Stomach smooth muscle (tissue), 2 donors: Measurements from ENCODE around the gene GPRIN1.

ENCODE experiments used
- H3K27ac ChIP-seq: one replicate; pipeline ENCODE4 v1.7.0; 2013; ENCODE audit warnings: mild to moderate bottlenecking, low read length, inconsistent platforms
- H3K27me3 ChIP-seq, 2 donors: one replicate each; pipeline ENCODE4 v1.7.0; 2013; ENCODE audit warnings: low read length in 2 of 2; ENCODE audit not compliant: insufficient read depth in 2 of 2, control insufficient read depth in 1 of 2
- H3K36me3 ChIP-seq, 2 donors: one replicate each; pipeline ENCODE4 v1.7.0; 2013; ENCODE audit warnings: low read length in 2 of 2; ENCODE audit not compliant: control insufficient read depth in 2 of 2, insufficient read depth in 2 of 2
- H3K4me1 ChIP-seq: one replicate; pipeline ENCODE4 v1.7.0; 2013; ENCODE audit warnings: low read length; ENCODE audit not compliant: control insufficient read depth, insufficient read depth
- H3K4me3 ChIP-seq, 2 donors: one replicate each; pipeline ENCODE4 v1.7.0; 2013; ENCODE audit warnings: low read length in 2 of 2
- H3K9ac ChIP-seq, 2 donors: one replicate each; pipeline ENCODE4 v1.7.0; 2013; ENCODE audit warnings: low read length in 2 of 2, mild to moderate bottlenecking in 1 of 2
- H3K9me3 ChIP-seq, 2 donors: one replicate each; pipeline ENCODE4 v1.7.0; 2013; ENCODE audit warnings: low read length in 2 of 2; ENCODE audit not compliant: control insufficient read depth in 2 of 2
- donor health status: healthy.
- donor health status: Pancreatic carcinoma.

Gene GPRIN1

DNA sequence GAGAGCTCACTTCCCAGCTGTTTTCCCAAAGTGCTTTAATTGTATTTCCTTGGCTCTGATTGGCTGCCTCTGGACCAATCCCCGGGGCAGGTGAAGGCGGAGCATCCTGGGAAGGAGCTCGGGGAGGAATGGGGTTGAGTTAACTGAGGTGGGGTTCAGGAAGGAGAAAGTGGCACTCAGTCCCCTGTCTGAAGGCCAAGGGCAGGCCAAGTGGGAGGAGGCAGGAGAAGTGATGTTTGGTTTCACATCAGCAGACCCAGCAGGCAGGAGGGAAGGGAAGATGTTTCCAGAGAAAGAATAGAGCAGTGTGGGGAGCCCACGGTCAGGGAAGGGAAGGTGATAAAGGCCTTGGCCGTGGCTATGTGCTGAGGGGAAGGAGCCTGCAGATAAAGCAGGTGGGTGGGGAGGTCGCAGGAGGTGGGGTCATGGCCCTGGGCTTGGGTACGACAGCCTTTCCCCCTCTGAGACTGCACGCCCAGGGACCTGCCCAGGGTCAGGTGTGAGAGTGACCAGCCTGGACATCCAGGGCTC lies 40.5 kb upstream of the GPRIN1 start:
- Histone ChIP-seq H3K36me3 (peaks cover 11 to 15% of the 10 kb centered on the region in 2 donors), H3K4me3 (no peak overlapping the region), H3K27ac (no peak overlapping the region), H3K27me3 (no peaks in the 10 kb centered on the region), H3K9me3 (no peaks in the 10 kb centered on the region), H3K9ac (no peak overlapping the region), H3K4me1 (peaks cover 19% of the 10 kb centered on the region)

DNA sequence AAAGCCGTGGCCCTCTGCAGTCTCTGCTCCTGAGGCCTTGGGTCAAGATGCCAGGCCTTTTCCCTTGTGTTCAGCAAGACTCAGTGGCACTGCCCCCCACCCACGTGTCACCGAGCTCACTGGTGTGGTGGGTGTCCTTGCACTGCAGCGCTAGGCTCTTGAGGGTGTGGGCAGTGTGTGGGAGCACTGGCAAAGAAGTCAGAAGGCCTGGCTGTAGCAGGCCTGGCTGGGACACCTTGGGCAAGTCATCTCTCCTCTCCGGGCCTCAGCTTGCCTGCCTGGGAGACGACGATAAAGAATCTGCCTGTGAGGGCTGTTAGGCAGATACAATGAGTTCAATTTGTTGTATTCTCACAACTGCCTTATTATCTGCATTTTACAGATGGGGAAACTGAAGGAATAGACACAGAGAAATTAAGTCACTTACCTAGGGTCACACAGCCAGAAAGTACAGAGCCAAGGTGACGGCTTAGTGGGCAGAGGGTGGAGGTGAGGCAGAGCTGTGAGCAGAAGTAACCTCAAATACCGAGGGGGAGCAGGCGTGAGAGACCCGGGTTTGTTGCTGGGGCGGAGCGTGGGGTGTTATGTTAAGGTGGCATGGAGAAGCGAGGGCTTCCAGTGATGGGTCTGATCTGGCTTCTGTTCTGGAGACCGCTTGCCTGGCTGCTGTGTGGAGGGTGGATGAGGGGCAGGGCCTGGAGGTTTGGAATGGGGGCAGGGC lies 38.7 kb upstream of the GPRIN1 start:
- H3K9ac ChIP-seq = peak overlapping the region; percentile 88 to 94
- peak overlapping the region; percentile 87 to 90 for H3K4me3 ChIP-seq
- no peaks in the 10 kb centered on the region for H3K27me3 ChIP-seq
- peaks cover 6 to 10% of the 10 kb centered on the region in 2 donors for H3K36me3 ChIP-seq
- no peaks in the 10 kb centered on the region for H3K9me3 ChIP-seq
- H3K27ac ChIP-seq = no peak overlapping the region
- H3K4me1 ChIP-seq = peaks cover 19% of the 10 kb centered on the region

DNA sequence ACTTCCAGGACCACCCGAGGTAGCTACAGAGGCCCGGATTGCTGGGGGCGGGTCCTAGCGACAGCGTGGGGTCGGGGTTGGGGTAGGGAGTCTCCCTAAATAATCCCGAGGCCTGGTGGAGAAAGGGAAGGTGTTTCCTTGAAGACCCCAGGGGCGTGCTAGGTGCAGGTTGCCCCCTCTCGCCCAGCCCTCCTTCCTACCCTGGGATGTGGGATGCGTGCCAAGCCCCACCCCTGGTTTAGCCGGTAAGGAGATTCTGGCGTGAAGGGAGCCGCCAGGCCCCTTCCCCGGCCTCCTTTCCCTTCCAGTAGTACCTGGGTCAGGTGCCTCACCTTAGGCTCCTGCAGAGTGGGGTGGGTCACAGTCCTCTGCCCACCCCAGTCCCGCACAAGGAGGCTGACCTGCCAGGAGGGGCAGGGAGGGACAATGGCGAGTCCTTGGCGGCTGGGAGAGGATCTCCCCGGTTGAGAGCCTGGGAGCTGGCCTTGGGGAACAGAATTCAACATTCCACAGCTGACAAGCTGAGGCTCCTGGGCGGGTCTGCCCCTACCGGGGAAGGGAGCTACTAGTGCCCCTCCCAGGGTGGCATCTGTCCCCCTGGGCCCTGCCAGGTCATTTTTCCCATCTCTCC lies 38.0 kb upstream of the GPRIN1 start:
- H3K4me3 ChIP-seq = peak overlapping the region; percentile 87 to 90
- H3K27ac ChIP-seq = peak overlapping the region; percentile 41
- peaks cover 4 to 5% of the 10 kb centered on the region in 2 donors for H3K36me3 ChIP-seq
- no peaks in the 10 kb centered on the region for H3K9me3 ChIP-seq
- peak overlapping the region; percentile 88 to 94 for H3K9ac ChIP-seq
- H3K4me1 ChIP-seq = peaks cover 19% of the 10 kb centered on the region
- no peaks in the 10 kb centered on the region for H3K27me3 ChIP-seq

DNA sequence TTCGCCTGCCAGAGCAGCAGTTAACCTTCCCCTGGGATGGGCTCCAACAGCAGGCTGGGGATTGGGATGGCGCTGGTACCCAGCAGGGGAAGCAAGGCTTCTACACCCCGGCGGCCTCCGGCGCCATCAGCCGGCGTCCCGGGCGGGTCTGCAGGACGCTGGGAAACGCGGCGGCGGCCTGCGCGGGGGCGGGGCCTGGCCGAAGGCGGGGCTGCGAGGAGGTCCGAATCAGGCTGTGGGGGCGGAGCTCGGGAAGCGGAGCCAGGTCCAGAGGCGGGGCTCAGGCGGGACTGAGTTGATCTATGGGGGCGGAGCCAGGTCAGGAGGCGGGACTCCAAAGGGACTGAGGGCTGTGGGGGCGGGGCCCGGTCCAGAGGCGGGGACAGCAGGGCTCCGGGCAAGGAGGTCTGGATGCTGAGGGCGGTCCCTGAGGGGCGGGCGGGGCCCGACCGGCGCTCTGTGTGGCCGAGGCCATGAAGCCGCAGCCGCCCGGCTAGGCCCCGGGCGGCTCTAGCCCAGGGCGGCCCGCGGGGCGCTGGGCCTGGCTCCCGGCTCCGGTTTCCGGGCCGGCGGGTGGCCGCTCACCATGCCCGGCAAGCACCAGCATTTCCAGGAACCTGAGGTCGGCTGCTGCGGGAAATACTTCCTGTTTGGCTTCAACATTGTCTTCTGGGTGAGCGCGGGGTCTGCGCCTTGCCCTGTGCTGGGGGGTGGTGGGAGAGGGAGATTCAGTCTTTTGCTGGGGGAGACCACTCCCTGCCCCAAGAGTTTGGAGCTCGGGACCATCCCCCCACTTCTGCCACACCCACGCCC lies 37.3 kb upstream of the GPRIN1 start, which contains the start of gene TSPAN17:
TSS of gene TSPAN17 (plus strand) at position 455 of the 813 bp plus-strand sequence. CDS start at position 587, 132 bp downstream.
- H3K27ac ChIP-seq = peak within 1 kb of the TSS; percentile 64
- peaks cover 19% of the 10 kb centered on the region for H3K4me1 ChIP-seq
- H3K9ac ChIP-seq = peak within 1 kb of the TSS; percentile 88 to 94
- no peaks in the 10 kb centered on the region for H3K9me3 ChIP-seq
- H3K4me3 ChIP-seq = peak within 1 kb of the TSS; percentile 87 to 90
- no peaks in the 10 kb centered on the region for H3K36me3 ChIP-seq
- no peaks in the 10 kb centered on the region for H3K27me3 ChIP-seq

DNA sequence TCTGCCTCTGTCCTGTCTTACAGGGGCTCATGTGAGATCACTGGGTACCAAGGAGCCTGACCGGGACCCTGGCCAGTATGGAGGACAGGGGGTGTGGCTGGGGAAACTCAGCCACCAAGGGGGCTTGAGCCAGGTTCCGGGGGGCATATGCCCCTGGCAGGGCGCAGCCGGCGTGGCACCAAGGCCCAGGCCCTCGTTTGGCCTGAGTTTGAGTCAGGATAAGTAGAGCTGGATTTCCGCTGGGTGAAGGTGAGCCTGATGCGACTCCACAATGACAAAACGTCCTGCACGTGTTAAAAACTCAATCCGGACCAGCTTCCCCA lies 36.7 kb upstream of the GPRIN1 start:
- Histone ChIP-seq H3K9ac (peak overlapping the region; percentile 76 to 84), H3K4me3 (peak overlapping the region; percentile 75 to 87), H3K27me3 (no peaks in the 10 kb centered on the region), H3K9me3 (no peaks in the 10 kb centered on the region), H3K27ac (peak overlapping the region; percentile 64), H3K36me3 (no peaks in the 10 kb centered on the region), H3K4me1 (peaks cover 19% of the 10 kb centered on the region)

DNA sequence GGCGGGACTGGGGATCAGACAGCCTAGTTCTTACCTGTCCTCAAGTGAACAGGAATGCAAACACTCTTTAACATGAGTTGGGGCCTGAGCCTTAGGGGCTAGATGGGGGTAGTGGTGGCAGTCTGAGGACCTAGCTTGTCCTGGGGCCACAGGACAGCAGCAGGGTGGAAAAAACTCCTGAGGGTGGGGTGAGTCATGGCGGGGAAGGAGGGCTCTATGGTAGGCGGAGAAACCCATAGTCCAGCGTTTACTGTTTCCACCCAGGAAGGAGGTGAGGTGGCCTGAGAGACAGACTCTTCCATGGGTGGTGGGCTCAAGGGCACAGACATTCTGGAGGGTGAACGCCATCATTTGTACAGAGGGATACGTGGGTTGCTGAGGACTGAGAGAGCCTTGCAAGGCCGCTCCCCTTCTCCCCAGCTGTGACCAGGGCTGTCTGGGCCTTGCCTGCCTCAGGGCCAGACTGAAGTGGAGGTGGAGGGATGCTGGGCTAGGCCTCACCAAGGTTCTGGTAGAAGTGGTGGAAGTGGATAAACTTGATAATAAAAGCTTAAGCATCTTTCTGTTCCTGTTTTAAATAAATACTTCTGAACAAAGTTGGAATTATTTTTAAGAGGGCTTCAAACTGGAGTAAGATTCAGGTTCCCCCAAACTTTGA lies 36.2 kb upstream of the GPRIN1 start:
- Histone ChIP-seq H3K9me3 (no peaks in the 10 kb centered on the region), H3K27me3 (no peaks in the 10 kb centered on the region), H3K4me1 (peaks cover 19% of the 10 kb centered on the region), H3K4me3 (peak overlapping the region in 1 of 2 donors; percentile 87), H3K36me3 (no peaks in the 10 kb centered on the region), H3K9ac (peak overlapping the region; percentile 76 to 84), H3K27ac (peak overlapping the region; percentile 64)

- Histone ChIP-seq H3K4me3 (no peak overlapping the region), H3K36me3 (no peaks in the 10 kb centered on the region), H3K9ac (no peak overlapping the region), H3K9me3 (no peaks in the 10 kb centered on the region), H3K27ac (no peak overlapping the region), H3K27me3 (no peaks in the 10 kb centered on the region), H3K4me1 (peaks cover 19% of the 10 kb centered on the region)
Measured at GRCh38 chr5:176644878-176645670, 35.1 kb upstream of the GPRIN1 start.

DNA sequence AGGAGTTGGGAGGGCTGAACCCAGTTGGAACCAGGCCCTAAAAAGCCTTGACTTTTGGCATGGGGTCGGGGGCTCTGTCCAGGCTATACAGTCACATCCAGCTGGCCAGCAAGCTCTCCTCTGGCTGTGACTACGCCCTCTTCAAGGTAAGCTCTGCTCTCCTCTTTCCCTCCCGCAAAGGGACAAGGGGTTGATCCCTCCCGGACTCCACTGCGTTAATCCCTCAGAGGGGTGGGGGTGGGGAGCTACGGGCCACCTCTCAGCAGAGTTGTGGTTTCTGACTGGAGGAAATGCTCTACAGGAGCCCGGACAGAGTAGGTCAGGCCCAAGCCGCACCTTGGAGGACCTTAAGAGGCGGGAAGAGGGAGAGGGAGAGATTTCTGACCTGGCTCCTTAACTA lies 34.3 kb upstream of the GPRIN1 start:
- no peaks in the 10 kb centered on the region for H3K36me3 ChIP-seq
- H3K27me3 ChIP-seq = no peaks in the 10 kb centered on the region
- no peak overlapping the region for H3K27ac ChIP-seq
- H3K4me1 ChIP-seq = peaks cover 23% of the 10 kb centered on the region
- H3K4me3 ChIP-seq = no peak overlapping the region
- no peak overlapping the region for H3K9ac ChIP-seq
- no peaks in the 10 kb centered on the region for H3K9me3 ChIP-seq

GRCh38 chr5:176643491-176644219 lies 33.7 kb upstream of the GPRIN1 start:
- Histone ChIP-seq H3K27ac (no peak overlapping the region), H3K36me3 (no peaks in the 10 kb centered on the region), H3K9ac (no peak overlapping the region), H3K4me3 (no peak overlapping the region), H3K4me1 (peaks cover 18% of the 10 kb centered on the region), H3K27me3 (no peaks in the 10 kb centered on the region), H3K9me3 (no peaks in the 10 kb centered on the region)
